HepG2 (cell line): ENCODE measurements around the gene AUH. TPM values are rescaled to one million over a fixed set of nuclear protein-coding genes. Genes with fewer than 3 reads are reported as not detected.
A peak's percentile ranks its signal among the peaks of the same experiment; 100 is the strongest.

Experiments
- CCAR2 ChIP-seq: fragments of 200-400 bp; formaldehyde crosslinking; optimal IDR thresholded peaks from 2 replicates; pipeline ENCODE3; 2018; ENCODE audit warnings: low read depth, mild to moderate bottlenecking, low read length, moderate library complexity
- CCDC6 ChIP-seq: sonication (generic); formaldehyde crosslinking; IDR thresholded peaks from 2 replicates; pipeline ENCODE4 v1.8.1; 2022; ENCODE audit warnings: mild to moderate bottlenecking, missing genetic modification reagents, moderate library complexity
- HCFC1 ChIP-seq: fragments of 150-350 bp; IDR thresholded peaks from 2 replicates; pipeline ENCODE4 v1.6.1; 2014; ENCODE audit warnings: low read depth, low read length
- HNRNPUL1 ChIP-seq: fragments of 200-400 bp; formaldehyde crosslinking; IDR thresholded peaks from 2 replicates; pipeline ENCODE4 v1.6.1; 2017; ENCODE audit warnings: low read depth, mild to moderate bottlenecking, low read length, moderate library complexity
- HOMEZ ChIP-seq: IDR thresholded peaks from 2 replicates; pipeline ENCODE4 v1.6.1; 2016; ENCODE audit warnings: low read depth
- NFKB2 ChIP-seq: sonication (generic); formaldehyde crosslinking; IDR thresholded peaks from 2 replicates; pipeline ENCODE4 v1.4.0; 2020; ENCODE audit warnings: missing genetic modification reagents, borderline replicate concordance
- NFYC ChIP-seq: IDR thresholded peaks from 2 replicates; pipeline ENCODE4 v1.6.1; 2016; ENCODE audit warnings: missing genetic modification reagents, missing compliant biosample characterization
- SOX13 ChIP-seq, 3 experiments: fragments of 450-650 bp in 1 of 3; sonication (generic) in 1 of 3; formaldehyde crosslinking in 1 of 3; IDR thresholded peaks in 2 of 3; conservative IDR thresholded peaks in 1 of 3; 2 replicates each; pipeline versions ENCODE4 v1.5.0 to v1.6.1; 2016 to 2020; ENCODE audit warnings: antibody characterized with exemption in 1 of 3, mild to moderate bottlenecking in 1 of 3, missing compliant biosample characterization in 1 of 3, missing genetic modification reagents in 1 of 3, moderate library complexity in 1 of 3
- SP140L ChIP-seq: sonication (generic); formaldehyde crosslinking; IDR thresholded peaks from 2 replicates; pipeline ENCODE4 v1.4.0; 2020; ENCODE audit warnings: missing genetic modification reagents, borderline replicate concordance
- SRSF9 ChIP-seq: fragments of 200-400 bp; formaldehyde crosslinking; IDR thresholded peaks from 2 replicates; pipeline ENCODE4 v1.6.1; 2018; ENCODE audit warnings: borderline replicate concordance, mild to moderate bottlenecking, low read depth, low read length; ENCODE audit not compliant: insufficient read depth, poor library complexity, severe bottlenecking
- ZNF329 ChIP-seq: sonication (generic); formaldehyde crosslinking; IDR thresholded peaks from 2 replicates; pipeline ENCODE4 v1.9.0; 2021; ENCODE audit warnings: low read depth, mild to moderate bottlenecking, missing genetic modification reagents
- ZNF441 ChIP-seq: sonication (generic); formaldehyde crosslinking; IDR thresholded peaks from 2 replicates; pipeline ENCODE4 v1.7.0; 2021; ENCODE audit warnings: missing genetic modification reagents, borderline replicate concordance
- ZNF512 ChIP-seq: sonication (generic); formaldehyde crosslinking; IDR thresholded peaks from 2 replicates; pipeline ENCODE4 v1.4.0; 2020; ENCODE audit warnings: mild to moderate bottlenecking, missing genetic modification reagents
- ZNF781 ChIP-seq: sonication (generic); formaldehyde crosslinking; IDR thresholded peaks from 2 replicates; pipeline ENCODE4 v1.5.1; 2020; ENCODE audit warnings: borderline replicate concordance, mild to moderate bottlenecking, missing genetic modification reagents; ENCODE audit errors: not compliant biosample characterization
- ZNF850 ChIP-seq: sonication (generic); formaldehyde crosslinking; conservative IDR thresholded peaks from 2 replicates; pipeline ENCODE4 v1.9.0; 2021; ENCODE audit warnings: mild to moderate bottlenecking, missing genetic modification reagents
- ZSCAN29 ChIP-seq: sonication (generic); formaldehyde crosslinking; conservative IDR thresholded peaks from 2 replicates; pipeline ENCODE4 v1.4.0; 2020; ENCODE audit warnings: mild to moderate bottlenecking, missing genetic modification reagents
- polyA plus RNA-seq, 8 experiments: library from polyadenylated mRNA; depleted of rRNA in 3 of 8; stranded (reverse) in 7 of 8; unstranded in 1 of 8; fragments of >200 nt; fragmentation: Illumina TruSeq in 4 of 8; extraction: Trizol in 4 of 8; gene quantifications; 2 replicates each; pipeline versions ENCODE4 v1.2.1 to v1.2.3, GENCODE V29; 2011 to 2016; ENCODE audit warnings: low read depth in 4 of 8, missing spikeins in 1 of 8, mixed read lengths in 1 of 8; ENCODE audit not compliant: insufficient read depth in 1 of 8
- total RNA-seq, 5 experiments: library from RNA; depleted of rRNA; stranded (reverse); fragments of >200 nt; fragmentation: Illumina TruSeq; extraction: Trizol; gene quantifications; 2 replicates each; pipeline ENCODE4 v1.2.3, GENCODE V29; 2016; ENCODE audit warnings: low read depth in 1 of 5
- TF ChIP-seq, protein P1 (sequence below): sonication (generic); formaldehyde crosslinking; conservative IDR thresholded peaks from 2 replicates; pipeline ENCODE4 v1.4.0; 2020; ENCODE audit warnings: missing genetic modification reagents
- TF ChIP-seq, protein P2 (sequence below), 2 experiments: IDR thresholded peaks; 2 replicates each; pipeline ENCODE4 v1.6.1; 2011 to 2012; ENCODE audit warnings: low read length in 2 of 2, borderline replicate concordance in 1 of 2, low read depth in 1 of 2, mild to moderate bottlenecking in 1 of 2, moderate library complexity in 1 of 2

The AUH gene
- total and polyA plus RNA-seq, 2 of the 13 experiments (the other 11 are each of a cell fraction or from before 2014, with no cell fraction given), result 25.8 to 31.9 TPM

GRCh38 chr9:91193658-91194391, 167.9 kb downstream of the AUH start (continued):
- no peak; the same call in 1 of the 2 replicates for TF ChIP-seq ZNF512 (CRISPR knock-in tag)
- TF ChIP-seq SP140L, result peak; percentile 37; the same call in 1 of the 2 replicates
- TF ChIP-seq ZSCAN29 (CRISPR knock-in tag), result 0 out of 2 replicates have a peak, but pooled peaks have one; percentile 45
- peak; percentile 92 for TF ChIP-seq CCDC6 (CRISPR knock-in tag)
- TF ChIP-seq, protein P1, sequence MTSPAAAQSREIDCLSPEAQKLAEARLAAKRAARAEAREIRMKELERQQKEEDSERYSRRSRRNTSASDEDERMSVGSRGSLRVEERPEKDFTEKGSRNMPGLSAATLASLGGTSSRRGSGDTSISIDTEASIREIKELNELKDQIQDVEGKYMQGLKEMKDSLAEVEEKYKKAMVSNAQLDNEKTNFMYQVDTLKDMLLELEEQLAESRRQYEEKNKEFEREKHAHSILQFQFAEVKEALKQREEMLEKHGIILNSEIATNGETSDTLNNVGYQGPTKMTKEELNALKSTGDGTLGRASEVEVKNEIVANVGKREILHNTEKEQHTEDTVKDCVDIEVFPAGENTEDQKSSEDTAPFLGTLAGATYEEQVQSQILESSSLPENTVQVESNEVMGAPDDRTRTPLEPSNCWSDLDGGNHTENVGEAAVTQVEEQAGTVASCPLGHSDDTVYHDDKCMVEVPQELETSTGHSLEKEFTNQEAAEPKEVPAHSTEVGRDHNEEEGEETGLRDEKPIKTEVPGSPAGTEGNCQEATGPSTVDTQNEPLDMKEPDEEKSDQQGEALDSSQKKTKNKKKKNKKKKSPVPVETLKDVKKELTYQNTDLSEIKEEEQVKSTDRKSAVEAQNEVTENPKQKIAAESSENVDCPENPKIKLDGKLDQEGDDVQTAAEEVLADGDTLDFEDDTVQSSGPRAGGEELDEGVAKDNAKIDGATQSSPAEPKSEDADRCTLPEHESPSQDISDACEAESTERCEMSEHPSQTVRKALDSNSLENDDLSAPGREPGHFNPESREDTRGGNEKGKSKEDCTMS (CRISPR knock-in tag), result no peak
- no peak for TF ChIP-seq HCFC1
- no peak for TF ChIP-seq SRSF9
- TF ChIP-seq SOX13 (IDR thresholded peaks at IDR 0.05), result no peak; the same call in 1 of the 2 replicates
- peak in 1 of 2 experiments; percentile 73; a peak in 2 of 4 replicates for TF ChIP-seq SOX13 (CRISPR knock-in tag; conservative IDR thresholded peaks at IDR 0.05 in 1 of 2, IDR thresholded peaks at IDR 0.05 in 1 of 2)
- TF ChIP-seq NFKB2 (CRISPR knock-in tag), result peak; percentile 96
- no peak for TF ChIP-seq NFYC (CRISPR knock-in tag)
- TF ChIP-seq, protein P2, sequence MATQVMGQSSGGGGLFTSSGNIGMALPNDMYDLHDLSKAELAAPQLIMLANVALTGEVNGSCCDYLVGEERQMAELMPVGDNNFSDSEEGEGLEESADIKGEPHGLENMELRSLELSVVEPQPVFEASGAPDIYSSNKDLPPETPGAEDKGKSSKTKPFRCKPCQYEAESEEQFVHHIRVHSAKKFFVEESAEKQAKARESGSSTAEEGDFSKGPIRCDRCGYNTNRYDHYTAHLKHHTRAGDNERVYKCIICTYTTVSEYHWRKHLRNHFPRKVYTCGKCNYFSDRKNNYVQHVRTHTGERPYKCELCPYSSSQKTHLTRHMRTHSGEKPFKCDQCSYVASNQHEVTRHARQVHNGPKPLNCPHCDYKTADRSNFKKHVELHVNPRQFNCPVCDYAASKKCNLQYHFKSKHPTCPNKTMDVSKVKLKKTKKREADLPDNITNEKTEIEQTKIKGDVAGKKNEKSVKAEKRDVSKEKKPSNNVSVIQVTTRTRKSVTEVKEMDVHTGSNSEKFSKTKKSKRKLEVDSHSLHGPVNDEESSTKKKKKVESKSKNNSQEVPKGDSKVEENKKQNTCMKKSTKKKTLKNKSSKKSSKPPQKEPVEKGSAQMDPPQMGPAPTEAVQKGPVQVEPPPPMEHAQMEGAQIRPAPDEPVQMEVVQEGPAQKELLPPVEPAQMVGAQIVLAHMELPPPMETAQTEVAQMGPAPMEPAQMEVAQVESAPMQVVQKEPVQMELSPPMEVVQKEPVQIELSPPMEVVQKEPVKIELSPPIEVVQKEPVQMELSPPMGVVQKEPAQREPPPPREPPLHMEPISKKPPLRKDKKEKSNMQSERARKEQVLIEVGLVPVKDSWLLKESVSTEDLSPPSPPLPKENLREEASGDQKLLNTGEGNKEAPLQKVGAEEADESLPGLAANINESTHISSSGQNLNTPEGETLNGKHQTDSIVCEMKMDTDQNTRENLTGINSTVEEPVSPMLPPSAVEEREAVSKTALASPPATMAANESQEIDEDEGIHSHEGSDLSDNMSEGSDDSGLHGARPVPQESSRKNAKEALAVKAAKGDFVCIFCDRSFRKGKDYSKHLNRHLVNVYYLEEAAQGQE (IDR thresholded peaks at IDR 0.05; ENCODE audit: borderline replicate concordance in 1 of 2, low read depth in 1 of 2, low read length in 2 of 2), result peak in 1 of 2 experiments; percentile 67; a peak in 1 of 4 replicates
- TF ChIP-seq HOMEZ (CRISPR knock-in tag), result peak; percentile 62
- TF ChIP-seq ZNF329 (CRISPR knock-in tag), result no peak; the same call in none of the 2 replicates
- peak; percentile 92 for TF ChIP-seq ZNF781 (CRISPR knock-in tag)
- TF ChIP-seq CCAR2, result no peak
- peak; percentile 78; the same call in 1 of the 2 replicates for TF ChIP-seq ZNF441 (CRISPR knock-in tag)
- 0 out of 2 replicates have a peak, but pooled peaks have one; percentile 25 for TF ChIP-seq ZNF850 (CRISPR knock-in tag)
- no peak for TF ChIP-seq HNRNPUL1
